Measurements from ENCODE around the gene SLC25A25. TPM values are rescaled to one million over a fixed set of nuclear protein-coding genes. Genes with fewer than 3 reads are reported as not detected.
"Not testable (repeated sequence)": the region's sequence is repeated elsewhere in the genome, so short reads cannot be mapped to it uniquely, and the experiment has no call there.

The SLC25A25 gene
- total RNA-seq, 1 donor from 2014 or later: 8.5 TPM

DNA sequence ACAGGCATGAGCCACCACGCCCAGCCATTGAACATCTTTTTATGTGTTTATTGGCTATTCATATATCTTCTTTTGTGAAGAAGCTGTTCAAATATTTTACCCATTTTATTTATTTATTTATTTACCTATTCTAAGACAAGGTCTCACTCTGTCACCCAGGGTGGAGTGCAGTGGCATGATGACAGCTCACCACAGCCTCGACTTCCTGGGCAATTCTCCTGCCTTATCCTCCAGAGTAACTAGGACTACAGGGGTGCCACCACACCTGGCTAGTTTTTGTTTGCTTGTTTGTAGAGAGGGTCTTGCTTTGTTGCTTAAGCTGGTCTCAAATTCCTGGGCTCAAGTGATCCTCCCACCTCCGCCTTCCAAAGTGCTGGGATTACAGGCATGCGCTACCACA lies 34.4 kb upstream of the SLC25A25 start:
- Mint-ChIP-seq H3K36me3 (no peaks in the 10 kb centered on the region), H3K9me3 (no peaks in the 10 kb centered on the region), H3K27ac (no peak overlapping the region), H3K4me1 (peaks cover 6% of the 10 kb centered on the region), H3K27me3 (ENCODE audit: insufficient read depth, low read depth) (peaks cover 4% of the 10 kb centered on the region), H3K4me3 (no peak overlapping the region)
- no peaks in the 10 kb centered on the region for H3K4me1 ChIP-seq
- no peak overlapping the region for H3K4me3 ChIP-seq
- no peaks in the 10 kb centered on the region for H3K79me2 ChIP-seq (ENCODE audit: low read depth)
- no peaks in the 10 kb centered on the region for H3K9me3 ChIP-seq (ENCODE audit: low read depth)
- H3K36me3 ChIP-seq: no peaks in the 10 kb centered on the region
- TF ChIP-seq EZH2 (IDR thresholded peaks at IDR 0.05) (no peak), EZH2phosphoT487 (IDR thresholded peaks at IDR 0.05) (no peak)
- TF ChIP-seq, protein P1, sequence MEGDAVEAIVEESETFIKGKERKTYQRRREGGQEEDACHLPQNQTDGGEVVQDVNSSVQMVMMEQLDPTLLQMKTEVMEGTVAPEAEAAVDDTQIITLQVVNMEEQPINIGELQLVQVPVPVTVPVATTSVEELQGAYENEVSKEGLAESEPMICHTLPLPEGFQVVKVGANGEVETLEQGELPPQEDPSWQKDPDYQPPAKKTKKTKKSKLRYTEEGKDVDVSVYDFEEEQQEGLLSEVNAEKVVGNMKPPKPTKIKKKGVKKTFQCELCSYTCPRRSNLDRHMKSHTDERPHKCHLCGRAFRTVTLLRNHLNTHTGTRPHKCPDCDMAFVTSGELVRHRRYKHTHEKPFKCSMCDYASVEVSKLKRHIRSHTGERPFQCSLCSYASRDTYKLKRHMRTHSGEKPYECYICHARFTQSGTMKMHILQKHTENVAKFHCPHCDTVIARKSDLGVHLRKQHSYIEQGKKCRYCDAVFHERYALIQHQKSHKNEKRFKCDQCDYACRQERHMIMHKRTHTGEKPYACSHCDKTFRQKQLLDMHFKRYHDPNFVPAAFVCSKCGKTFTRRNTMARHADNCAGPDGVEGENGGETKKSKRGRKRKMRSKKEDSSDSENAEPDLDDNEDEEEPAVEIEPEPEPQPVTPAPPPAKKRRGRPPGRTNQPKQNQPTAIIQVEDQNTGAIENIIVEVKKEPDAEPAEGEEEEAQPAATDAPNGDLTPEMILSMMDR (IDR thresholded peaks at IDR 0.05): no peak
- no peaks in the 10 kb centered on the region for H3K27me3 ChIP-seq
- peaks cover 9% of the 10 kb centered on the region for H3F3A ChIP-seq (ENCODE audit: low read depth)
- no peaks in the 10 kb centered on the region for H4K20me1 ChIP-seq (ENCODE audit: low read depth)
- H3K9ac ChIP-seq: no peak overlapping the region
- H2AFZ ChIP-seq (replicated peaks): no peak overlapping the region
- H3K27ac ChIP-seq: no peak overlapping the region
- no peak overlapping the region for H3K4me2 ChIP-seq
- DNase-seq (ENCODE audit: low spot score): peak; percentile 29

DNA sequence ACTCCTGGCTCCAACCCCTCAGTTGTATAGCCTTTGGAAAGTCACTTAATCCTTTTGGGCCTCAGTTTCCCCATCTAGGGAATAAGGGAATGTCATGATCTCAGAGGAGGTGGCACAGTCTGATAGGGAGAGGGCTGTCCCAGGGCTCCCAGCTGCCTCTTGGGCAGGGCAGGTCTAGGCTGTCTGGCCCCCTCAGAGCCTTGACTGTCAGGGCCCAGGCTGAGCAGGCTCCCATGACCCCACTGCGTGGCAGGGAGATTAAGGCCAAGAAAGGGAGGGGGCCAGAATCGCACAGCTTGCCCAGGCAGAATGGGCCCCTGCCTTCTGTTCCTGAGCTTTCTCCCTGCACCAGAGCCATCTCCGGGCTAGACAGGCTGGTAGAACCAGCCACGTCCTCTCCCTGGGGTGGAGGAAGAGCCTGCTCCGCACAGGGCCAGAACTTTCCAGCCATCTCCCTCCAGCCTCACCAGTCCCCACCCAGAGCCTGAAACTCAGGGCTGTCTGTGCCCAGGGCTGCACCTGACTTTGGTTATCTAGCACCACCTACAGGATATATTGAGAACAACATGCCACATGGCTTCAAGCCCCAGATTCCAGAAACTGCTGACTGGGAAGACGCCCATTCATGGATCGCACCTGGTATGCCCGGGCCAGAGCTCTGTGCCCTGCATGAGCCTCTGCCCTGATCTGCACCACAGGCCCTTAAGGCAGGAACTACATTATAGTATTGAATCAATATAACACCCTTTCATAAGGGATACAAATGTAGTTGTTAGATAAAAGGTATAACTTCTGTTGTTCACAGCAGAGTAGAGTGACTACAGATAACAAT lies 33.0 kb upstream of the SLC25A25 start:
- Histone ChIP-seq H2AFZ (replicated peaks) (no peak overlapping the region), H3K4me1 (no peaks in the 10 kb centered on the region), H3F3A (ENCODE audit: low read depth) (peaks cover 9% of the 10 kb centered on the region), H4K20me1 (ENCODE audit: low read depth) (no peaks in the 10 kb centered on the region), H3K9me3 (ENCODE audit: low read depth) (no peaks in the 10 kb centered on the region), H3K27ac (no peak overlapping the region), H3K4me3 (no peak overlapping the region), H3K9ac (no peak overlapping the region), H3K79me2 (ENCODE audit: low read depth) (no peaks in the 10 kb centered on the region), H3K36me3 (no peaks in the 10 kb centered on the region), H3K4me2 (no peak overlapping the region), H3K27me3 (no peaks in the 10 kb centered on the region)
- Mint-ChIP-seq H3K4me1 (peaks cover 6% of the 10 kb centered on the region), H3K27ac (no peak overlapping the region), H3K4me3 (no peak overlapping the region), H3K27me3 (ENCODE audit: insufficient read depth, low read depth) (peaks cover 2% of the 10 kb centered on the region), H3K36me3 (no peaks in the 10 kb centered on the region), H3K9me3 (no peaks in the 10 kb centered on the region)
- peak; percentile 85 for DNase-seq (ENCODE audit: low spot score)
- TF ChIP-seq, protein P1 (IDR thresholded peaks at IDR 0.05): peak; percentile 86
- TF ChIP-seq EZH2phosphoT487 (IDR thresholded peaks at IDR 0.05): no peak

DNA sequence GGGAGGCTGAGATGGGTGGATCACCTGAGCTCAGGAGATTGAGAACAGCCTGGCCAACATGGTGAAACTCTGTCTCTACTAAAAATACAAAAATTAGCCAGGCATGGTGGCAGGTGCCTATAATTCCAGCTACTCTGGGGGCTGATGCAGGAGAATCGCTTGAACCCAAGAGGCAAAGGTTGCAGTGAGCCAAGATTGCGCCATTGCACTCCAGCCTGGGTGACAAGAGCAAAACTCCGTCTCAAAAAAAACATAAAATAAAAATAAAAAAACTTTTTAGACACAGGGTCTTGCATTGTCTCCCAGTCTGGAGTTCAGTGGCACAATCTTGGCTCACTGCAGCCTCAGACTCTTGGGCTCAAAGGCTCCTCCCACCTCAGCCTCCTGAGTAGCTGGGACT lies 31.5 kb upstream of the SLC25A25 start:
- H3K9ac ChIP-seq; H3F3A ChIP-seq (ENCODE audit: low read depth); DNase-seq (ENCODE audit: low spot score); H4K20me1 ChIP-seq (ENCODE audit: low read depth); H3K36me3 Mint-ChIP-seq; H3K4me3 ChIP-seq; H3K27me3 Mint-ChIP-seq (ENCODE audit: insufficient read depth, low read depth); H3K27me3 ChIP-seq; H3K79me2 ChIP-seq (ENCODE audit: low read depth); H2AFZ ChIP-seq (replicated peaks); H3K36me3 ChIP-seq; H3K9me3 ChIP-seq (ENCODE audit: low read depth); H3K27ac ChIP-seq; H3K4me2 ChIP-seq; H3K4me3 Mint-ChIP-seq; H3K27ac Mint-ChIP-seq; H3K9me3 Mint-ChIP-seq; H3K4me1 Mint-ChIP-seq; H3K4me1 ChIP-seq: not testable (repeated sequence)

DNA sequence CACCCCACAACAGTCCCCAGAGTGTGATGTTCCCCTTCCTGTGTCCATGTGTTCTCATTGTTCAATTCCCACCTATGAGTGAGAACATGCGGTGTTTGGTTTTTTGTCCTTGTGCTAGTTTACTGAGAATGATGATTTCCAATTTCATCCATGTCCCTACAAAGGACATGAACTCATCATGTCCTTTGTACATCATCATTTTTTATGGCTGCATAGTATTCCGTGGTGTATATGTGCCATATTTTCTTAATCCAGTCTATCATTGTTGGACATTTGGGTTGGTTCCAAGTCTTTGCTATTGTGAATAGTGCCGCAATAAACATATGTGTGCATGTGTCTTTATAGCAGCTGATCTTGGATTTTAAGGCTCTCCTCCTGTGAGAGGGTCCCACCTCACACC lies 27.2 kb upstream of the SLC25A25 start:
- H3K27ac ChIP-seq; H3K36me3 ChIP-seq; H2AFZ ChIP-seq (replicated peaks); H4K20me1 ChIP-seq (ENCODE audit: low read depth); H3K79me2 ChIP-seq (ENCODE audit: low read depth); H3K9me3 ChIP-seq (ENCODE audit: low read depth); H3K27me3 ChIP-seq; H3K27ac Mint-ChIP-seq; H3K9ac ChIP-seq; DNase-seq (ENCODE audit: low spot score); H3K27me3 Mint-ChIP-seq (ENCODE audit: insufficient read depth, low read depth); H3K4me3 ChIP-seq; H3K4me2 ChIP-seq; H3K36me3 Mint-ChIP-seq; H3K9me3 Mint-ChIP-seq; H3K4me3 Mint-ChIP-seq; H3F3A ChIP-seq (ENCODE audit: low read depth); H3K4me1 ChIP-seq: not testable (repeated sequence)
- peaks cover 16% of the 10 kb centered on the region for H3K4me1 Mint-ChIP-seq
